HG02798 (cell line): Measurements from ENCODE around the gene ATRNL1.
A peak's percentile ranks its signal among the peaks of the same experiment; 100 is the strongest.
"Not testable (repeated sequence)": the region's sequence is repeated elsewhere in the genome, so short reads cannot be mapped to it uniquely, and the experiment has no call there.

ENCODE experiments used
- ATAC-seq: cut with Tn5 transposase; IDR thresholded peaks from one replicate; pipeline ENCODE4 v1.9.1; 2021; ENCODE audit warnings: mild to moderate bottlenecking; ENCODE audit not compliant: unreplicated experiment, poor library complexity

Gene ATRNL1

DNA sequence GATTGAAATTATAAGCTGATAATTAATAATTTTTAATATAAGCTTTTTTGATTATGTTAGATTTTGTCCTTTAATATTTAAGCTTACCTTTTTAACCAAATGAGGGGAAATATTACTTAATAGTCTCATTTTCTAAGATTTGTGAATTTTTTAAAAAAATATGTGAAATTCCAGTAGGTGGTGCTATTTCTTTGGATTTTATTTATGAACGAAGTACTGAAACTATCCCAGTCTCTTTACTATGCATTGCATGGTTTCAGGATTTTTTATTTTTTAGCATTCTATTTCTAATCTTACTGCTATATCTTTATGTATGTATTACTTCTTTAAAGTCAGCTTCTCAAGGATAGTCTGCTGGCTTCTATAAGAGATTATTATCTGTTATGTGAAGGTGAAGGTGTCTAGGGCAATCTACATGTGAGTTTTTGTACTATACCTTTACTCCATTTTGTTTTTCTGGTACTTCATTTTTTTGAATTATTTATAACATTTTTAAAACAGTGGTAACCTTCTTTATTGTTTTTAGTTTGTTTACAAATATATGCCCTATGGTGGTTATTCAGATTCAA lies 78.3 kb downstream of the ATRNL1 start:
- no peak for ATAC-seq

GRCh38 chr10:115173915-115174443 lies 80.8 kb downstream of the ATRNL1 start:
- no peak for ATAC-seq

DNA sequence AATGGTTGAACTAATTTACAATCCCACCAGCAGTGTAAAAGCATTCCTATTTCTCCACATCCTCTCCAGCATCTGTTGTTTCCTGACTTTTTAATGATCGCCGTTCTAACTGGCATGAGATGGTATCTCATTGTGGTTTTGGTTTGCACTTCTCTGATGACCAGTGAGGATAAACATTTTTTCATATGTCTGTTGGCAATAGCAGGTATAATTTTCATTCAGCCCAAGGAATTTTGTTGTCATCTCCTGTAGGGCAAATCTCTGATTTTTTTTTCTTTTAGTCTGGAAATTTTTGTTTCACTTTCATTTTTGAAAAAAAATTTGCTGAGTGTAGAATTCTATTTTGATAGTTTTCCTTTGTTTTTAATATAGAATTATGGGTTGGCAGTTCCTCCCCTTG lies 114.1 kb downstream of the ATRNL1 start:
- ATAC-seq, result not testable (repeated sequence)

- ATAC-seq, result peak; percentile 53
Measured at GRCh38 chr10:115209133-115209532, 116.0 kb downstream of the ATRNL1 start.

DNA sequence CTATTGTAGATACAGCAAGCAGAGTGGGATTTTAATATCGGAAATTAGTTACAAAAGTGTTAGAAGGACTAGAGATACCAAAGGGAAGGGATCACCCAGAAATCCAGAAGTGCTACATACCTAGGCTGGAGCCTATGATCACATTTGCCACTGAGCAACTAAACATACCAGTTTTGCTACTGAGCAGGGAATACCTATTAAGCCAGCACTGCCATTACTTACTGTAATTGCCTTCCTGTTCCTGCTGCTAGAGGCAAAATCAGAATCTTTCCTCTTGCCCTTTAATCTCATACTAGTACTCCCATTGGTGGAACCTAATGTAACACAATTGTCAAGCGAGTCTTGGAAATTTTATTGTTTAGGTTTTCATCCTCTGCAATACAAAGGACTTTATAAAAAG lies 121.7 kb downstream of the ATRNL1 start:
- ATAC-seq, result no peak

DNA sequence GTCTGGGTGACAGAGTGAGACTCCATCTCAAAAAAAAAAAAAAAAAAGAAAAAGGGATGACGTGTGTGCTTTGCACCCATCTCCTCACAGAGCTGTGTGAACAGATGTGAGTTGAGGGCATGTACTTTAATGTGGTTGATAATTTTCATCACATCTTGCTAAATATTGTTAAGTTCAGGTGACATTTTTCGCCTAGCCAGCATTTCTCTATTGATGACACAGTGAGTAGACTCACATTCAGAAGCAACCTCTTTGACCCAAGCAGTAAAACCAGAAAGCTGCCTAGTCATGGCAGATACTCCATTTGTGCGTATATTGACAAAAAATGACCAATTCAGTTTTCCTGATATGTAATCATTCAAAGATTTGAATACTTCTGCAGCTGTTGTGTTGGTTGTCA lies 126.0 kb downstream of the ATRNL1 start:
- ATAC-seq, result no peak

- ATAC-seq, result no peak
Measured at GRCh38 chr10:115222039-115222438, 128.9 kb downstream of the ATRNL1 start.

DNA sequence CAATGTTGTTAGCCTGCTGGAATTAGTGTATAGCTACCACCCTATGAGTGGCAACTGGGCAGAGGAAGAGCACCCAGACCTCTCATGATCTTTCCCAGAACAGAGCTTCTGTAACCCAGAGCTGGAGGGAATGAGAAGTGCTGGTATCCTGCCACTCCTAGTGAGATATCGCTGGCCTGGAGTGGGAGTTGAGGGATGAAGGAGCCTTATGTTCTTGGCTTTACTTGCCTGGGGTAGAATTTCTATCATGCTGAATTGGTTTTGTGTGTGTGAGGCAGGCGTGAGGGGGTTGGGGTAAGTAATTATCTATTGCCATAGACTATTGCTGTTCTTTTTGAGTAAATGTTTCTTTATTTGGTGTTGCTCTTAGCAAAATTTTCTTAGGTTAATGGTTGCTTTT lies 146.6 kb downstream of the ATRNL1 start:
- no peak for ATAC-seq

DNA sequence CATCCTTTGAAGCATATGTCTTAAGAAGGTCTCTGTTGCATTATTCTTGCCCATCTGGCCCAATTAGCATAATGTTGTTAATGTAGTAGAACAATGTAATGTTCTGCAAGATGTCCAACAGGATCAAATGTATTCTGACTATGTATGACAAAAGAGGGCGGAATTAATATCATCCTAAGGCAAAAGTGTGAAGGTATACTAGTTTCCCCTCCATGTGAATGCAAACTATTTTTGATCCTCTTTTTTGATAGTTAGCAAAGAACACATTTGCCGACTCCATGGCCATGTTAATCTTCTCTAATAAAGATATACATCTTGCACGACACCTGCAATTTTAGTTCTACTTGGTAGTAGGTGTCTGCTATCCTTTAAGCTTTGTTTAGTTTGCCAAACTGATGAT lies 157.6 kb downstream of the ATRNL1 start:
- no peak for ATAC-seq

DNA sequence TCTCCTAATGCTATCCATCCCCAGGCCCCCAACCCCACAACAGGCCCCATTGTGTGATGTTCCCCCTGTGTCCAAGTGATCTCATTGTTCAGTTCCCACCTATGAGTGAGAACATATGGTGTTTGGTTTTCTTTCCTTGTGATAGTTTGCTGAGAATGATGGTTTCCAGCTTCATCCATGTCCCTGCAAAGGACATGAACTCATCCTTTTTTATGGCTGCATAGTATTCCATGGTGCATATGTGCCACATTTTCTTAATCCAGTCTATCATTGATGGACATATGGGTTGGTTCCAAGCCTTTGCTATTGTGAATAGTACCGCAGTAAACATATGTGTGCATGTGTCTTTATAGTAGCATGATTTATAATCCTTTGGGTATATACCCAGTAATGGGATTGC lies 160.6 kb downstream of the ATRNL1 start:
- not testable (repeated sequence) for ATAC-seq

- ATAC-seq, result no peak
Measured at GRCh38 chr10:115272482-115272881, 179.3 kb downstream of the ATRNL1 start.

DNA sequence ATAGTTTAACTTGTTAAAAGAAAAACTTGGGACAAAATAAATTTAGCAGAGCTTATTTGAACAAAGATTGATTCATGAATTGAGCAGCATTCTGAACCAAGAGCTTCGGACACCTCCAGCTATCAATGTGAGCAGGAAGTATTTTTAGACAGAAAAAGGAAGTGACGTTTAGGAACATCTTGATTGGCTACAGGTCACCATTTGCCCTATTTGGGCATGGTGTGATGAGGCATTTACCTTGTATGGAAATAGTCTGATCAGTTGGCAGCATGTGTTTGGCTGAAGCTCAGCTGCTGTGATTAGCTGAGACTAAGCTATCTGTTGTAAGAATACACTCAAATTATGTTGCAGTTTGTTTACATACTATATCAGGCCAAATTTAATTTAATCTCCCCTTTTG lies 185.1 kb downstream of the ATRNL1 start:
- ATAC-seq, result no peak

- ATAC-seq, result no peak
Measured at GRCh38 chr10:115295213-115295805, 202.1 kb downstream of the ATRNL1 start.

DNA sequence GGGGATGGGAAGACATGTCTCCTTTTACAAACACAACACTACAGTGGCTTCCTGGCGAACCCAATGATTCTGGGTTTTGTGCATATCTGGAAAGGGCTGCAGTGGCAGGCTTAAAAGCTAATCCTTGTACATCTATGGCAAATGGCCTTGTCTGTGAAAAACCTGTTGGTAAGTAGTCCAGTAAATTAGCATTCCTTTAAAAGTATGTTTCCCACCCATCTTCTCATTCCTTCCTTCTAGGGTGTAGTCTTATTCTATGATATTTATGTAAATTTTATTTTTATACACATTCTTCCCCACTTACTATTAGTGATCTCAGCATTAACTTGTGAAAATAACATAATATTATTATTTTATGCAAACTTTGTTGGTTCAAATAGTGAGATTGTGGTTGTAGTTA lies 206.9 kb downstream of the ATRNL1 start:
- ATAC-seq, result no peak

GRCh38 chr10:115319669-115320068 lies 226.5 kb downstream of the ATRNL1 start:
- ATAC-seq, result not testable (repeated sequence)

- ATAC-seq, result no peak
Measured at GRCh38 chr10:115321360-115321759, 228.2 kb downstream of the ATRNL1 start.

- ATAC-seq, result no peak
Measured at GRCh38 chr10:115328331-115328730, 235.2 kb downstream of the ATRNL1 start.

GRCh38 chr10:115335366-115335765 lies 242.2 kb downstream of the ATRNL1 start:
- ATAC-seq, result no peak

DNA sequence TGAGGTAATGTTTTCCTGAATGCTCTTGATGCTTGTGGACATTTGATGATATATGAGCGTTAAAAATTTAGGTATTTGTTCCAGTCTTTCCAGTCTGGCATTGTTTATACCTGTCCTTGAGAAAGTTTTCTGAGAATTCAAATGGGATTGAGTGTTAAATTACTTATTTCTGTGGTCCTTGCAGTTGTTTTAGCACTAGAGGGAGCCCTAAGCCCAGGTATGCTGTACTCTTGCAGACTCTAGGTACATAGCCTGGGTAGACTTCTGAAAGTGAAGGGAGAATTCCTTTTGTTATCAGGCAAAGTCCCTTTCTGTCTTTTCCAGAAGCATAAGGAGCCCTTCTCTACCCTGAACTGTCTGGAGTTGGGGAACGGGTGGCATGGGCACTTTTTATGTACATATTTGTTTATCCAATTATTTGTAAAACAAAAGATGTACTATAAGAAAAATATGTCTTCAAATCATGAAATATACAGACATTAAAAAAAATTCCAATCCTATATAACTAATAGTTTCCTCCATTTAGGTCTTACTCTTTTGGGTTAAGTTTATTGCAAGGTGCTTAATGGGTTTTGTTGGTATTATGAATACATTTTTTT lies 262.1 kb downstream of the ATRNL1 start:
- ATAC-seq, result peak; percentile 82

GRCh38 chr10:115367920-115368319 lies 274.8 kb downstream of the ATRNL1 start:
- ATAC-seq, result not testable (repeated sequence)

- no peak for ATAC-seq
Measured at GRCh38 chr10:115379064-115379463, 285.9 kb downstream of the ATRNL1 start.

GRCh38 chr10:115384665-115385064 lies 291.5 kb downstream of the ATRNL1 start:
- no peak for ATAC-seq
